ENCODE data around the gene C5orf22.

The C5orf22 gene

DNA sequence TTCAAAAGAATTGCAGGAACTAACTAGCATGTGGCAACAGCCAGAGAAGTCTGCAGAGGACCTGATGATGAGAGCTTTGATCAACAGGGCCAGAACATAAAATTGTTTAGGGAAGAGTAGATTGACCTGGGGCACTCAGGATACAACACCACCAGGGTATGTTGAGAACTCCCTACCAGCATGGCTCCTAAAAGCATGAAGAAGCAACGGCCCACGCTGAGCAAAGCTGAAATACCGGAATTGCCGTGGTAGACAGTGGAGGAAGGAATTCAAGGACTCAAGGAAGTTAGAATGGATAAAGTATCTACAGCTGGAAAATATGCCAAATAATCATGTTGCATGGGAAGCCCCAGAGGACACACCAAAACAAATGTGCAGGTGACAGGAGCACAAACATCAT is 31.8 kb upstream of the C5orf22 start:
- no peak for DNase-seq (ENCODE audit: low read depth, low spot score)
- Histone ChIP-seq H3K27ac (no peak overlapping the region), H3K9ac (ENCODE audit: insufficient read length) (no peak overlapping the region), H3K9me3 (ENCODE audit: low read depth, low read length) (no peaks in the 10 kb centered on the region), H3K36me3 (ENCODE audit: insufficient read depth, low read length) (peaks cover 95% of the 10 kb centered on the region), H3K4me3 (no peak overlapping the region)
- no peak for TF ChIP-seq POLR2AphosphoS5 (IDR thresholded peaks at IDR 0.05; ENCODE audit: borderline replicate concordance, low read depth, low read length)
- TF ChIP-seq FOXP2 (optimal IDR thresholded peaks at IDR 0.05; ENCODE audit: control extremely low read depth, extremely low read length, insufficient read depth) = no peak
- TF ChIP-seq EZH2 (IDR thresholded peaks at IDR 0.05) = no peak

DNA sequence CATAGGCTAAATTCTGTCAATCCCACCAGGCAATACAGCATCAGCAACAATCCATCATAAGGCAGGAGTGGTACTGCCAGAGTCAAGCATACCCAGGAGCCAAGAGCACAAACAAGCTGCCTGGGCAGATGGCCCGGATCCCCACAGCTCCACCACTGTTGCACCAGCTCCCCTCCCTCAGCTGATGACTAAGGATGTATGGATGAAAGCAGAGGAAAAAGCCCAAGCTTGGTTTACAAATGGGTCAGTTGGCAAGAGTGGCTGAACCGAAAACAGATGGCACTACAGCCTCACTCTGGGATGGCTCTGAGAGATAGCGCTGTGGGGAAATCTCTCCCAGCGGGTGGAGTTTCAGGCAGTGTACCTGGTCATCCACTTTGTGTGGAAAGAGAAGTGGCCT is 29.6 kb upstream of the C5orf22 start:
- DNase-seq (ENCODE audit: low read depth, low spot score) = no peak
- Histone ChIP-seq H3K4me3 (no peak overlapping the region), H3K9me3 (ENCODE audit: low read depth, low read length) (no peaks in the 10 kb centered on the region), H3K27ac (no peak overlapping the region), H3K36me3 (ENCODE audit: insufficient read depth, low read length) (peaks cover 81% of the 10 kb centered on the region), H3K9ac (ENCODE audit: insufficient read length) (no peak overlapping the region)
- no peak for TF ChIP-seq EZH2 (IDR thresholded peaks at IDR 0.05)
- no peak for TF ChIP-seq POLR2AphosphoS5 (IDR thresholded peaks at IDR 0.05; ENCODE audit: borderline replicate concordance, low read depth, low read length)
- TF ChIP-seq FOXP2 (optimal IDR thresholded peaks at IDR 0.05; ENCODE audit: control extremely low read depth, extremely low read length, insufficient read depth) = no peak

DNA sequence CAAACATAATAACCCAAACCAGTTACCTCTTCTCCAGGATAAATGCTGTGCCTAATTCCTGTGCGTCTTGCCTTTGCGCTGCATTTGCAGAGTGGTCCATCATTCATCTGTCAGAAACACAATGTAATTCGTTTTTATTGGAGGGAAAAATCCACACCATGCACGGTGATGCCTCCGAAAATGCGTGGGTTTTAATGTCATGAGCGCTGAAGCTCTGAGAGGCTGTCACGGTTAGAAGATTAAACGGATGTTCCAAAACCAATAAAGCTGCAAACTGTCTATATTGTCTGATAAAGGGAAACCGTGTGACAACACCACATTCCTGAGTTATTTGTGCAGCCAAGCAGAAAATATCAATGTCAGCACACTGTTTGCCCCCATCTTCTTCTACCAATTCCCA is 27.6 kb upstream of the C5orf22 start:
- DNase-seq (ENCODE audit: low read depth, low spot score) = no peak
- H3K4me3 ChIP-seq = peak overlapping the region; percentile 26; the same call in 1 of the 2 replicates
- TF ChIP-seq FOXP2 (optimal IDR thresholded peaks at IDR 0.05; ENCODE audit: control extremely low read depth, extremely low read length, insufficient read depth) = no peak
- TF ChIP-seq EZH2 (IDR thresholded peaks at IDR 0.05) = no peak
- no peak for TF ChIP-seq POLR2AphosphoS5 (IDR thresholded peaks at IDR 0.05; ENCODE audit: borderline replicate concordance, low read depth, low read length)
- H3K9me3 ChIP-seq (ENCODE audit: low read depth, low read length) = no peaks in the 10 kb centered on the region
- peak overlapping the region; percentile 56; the same call in 1 of the 2 replicates for H3K27ac ChIP-seq
- peaks cover 80% of the 10 kb centered on the region for H3K36me3 ChIP-seq (ENCODE audit: insufficient read depth, low read length)
- H3K9ac ChIP-seq (ENCODE audit: insufficient read length) = no peak overlapping the region

DNA sequence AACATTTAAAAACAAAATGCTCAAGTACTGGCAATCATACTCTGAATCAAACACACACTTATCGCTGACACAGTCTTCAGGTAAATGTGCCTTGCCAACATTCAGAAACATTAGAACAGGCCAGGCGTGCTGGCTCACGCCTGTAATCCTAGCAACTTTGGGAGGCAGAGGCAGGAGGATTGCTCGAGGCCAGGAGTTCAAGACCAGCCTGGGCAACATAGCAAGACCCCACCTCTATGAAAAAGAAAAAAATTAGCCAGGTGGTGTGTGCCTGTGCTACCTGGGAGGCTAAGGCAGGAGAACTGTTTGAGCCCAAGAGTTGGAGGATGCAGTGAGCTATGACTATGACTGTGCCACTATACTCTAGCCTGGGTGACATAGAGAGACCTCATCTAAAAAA is 20.8 kb upstream of the C5orf22 start:
- Histone ChIP-seq H3K4me3 (no peak overlapping the region), H3K36me3 (ENCODE audit: insufficient read depth, low read length) (peaks cover 79% of the 10 kb centered on the region), H3K9me3 (ENCODE audit: low read depth, low read length) (no peaks in the 10 kb centered on the region), H3K27ac (no peak overlapping the region), H3K9ac (ENCODE audit: insufficient read length) (no peak overlapping the region)
- DNase-seq (ENCODE audit: low read depth, low spot score) = no peak
- TF ChIP-seq POLR2AphosphoS5 (IDR thresholded peaks at IDR 0.05; ENCODE audit: borderline replicate concordance, low read depth, low read length) (no peak), FOXP2 (optimal IDR thresholded peaks at IDR 0.05; ENCODE audit: control extremely low read depth, extremely low read length, insufficient read depth) (no peak), EZH2 (IDR thresholded peaks at IDR 0.05) (no peak)

DNA sequence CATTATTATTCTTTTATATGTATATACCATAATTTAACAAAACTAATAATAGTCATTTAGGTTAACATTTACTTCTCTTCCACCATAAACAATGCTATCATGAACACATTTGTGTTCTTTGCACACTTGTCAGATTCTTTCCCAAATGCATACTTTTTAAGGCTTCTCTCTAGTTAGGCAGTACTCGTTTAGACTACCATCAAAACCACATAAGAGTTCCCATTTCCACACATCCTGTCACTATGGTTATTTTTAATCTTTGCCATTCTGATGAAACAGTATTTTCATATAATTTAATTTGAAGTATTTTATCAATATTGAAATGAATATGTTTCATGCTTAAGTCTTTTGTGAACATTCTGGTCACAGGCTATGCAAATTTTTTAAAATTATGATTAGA is 15.3 kb upstream of the C5orf22 start:
- no peak for TF ChIP-seq EZH2 (IDR thresholded peaks at IDR 0.05)
- no peak for TF ChIP-seq POLR2AphosphoS5 (IDR thresholded peaks at IDR 0.05; ENCODE audit: borderline replicate concordance, low read depth, low read length)
- TF ChIP-seq FOXP2 (optimal IDR thresholded peaks at IDR 0.05; ENCODE audit: control extremely low read depth, extremely low read length, insufficient read depth) = no peak
- DNase-seq (ENCODE audit: low read depth, low spot score) = no peak
- Histone ChIP-seq H3K9ac (ENCODE audit: insufficient read length) (no peak overlapping the region), H3K27ac (no peak overlapping the region), H3K4me3 (no peak overlapping the region), H3K36me3 (ENCODE audit: insufficient read depth, low read length) (peaks cover 71% of the 10 kb centered on the region), H3K9me3 (ENCODE audit: low read depth, low read length) (no peaks in the 10 kb centered on the region)

DNA sequence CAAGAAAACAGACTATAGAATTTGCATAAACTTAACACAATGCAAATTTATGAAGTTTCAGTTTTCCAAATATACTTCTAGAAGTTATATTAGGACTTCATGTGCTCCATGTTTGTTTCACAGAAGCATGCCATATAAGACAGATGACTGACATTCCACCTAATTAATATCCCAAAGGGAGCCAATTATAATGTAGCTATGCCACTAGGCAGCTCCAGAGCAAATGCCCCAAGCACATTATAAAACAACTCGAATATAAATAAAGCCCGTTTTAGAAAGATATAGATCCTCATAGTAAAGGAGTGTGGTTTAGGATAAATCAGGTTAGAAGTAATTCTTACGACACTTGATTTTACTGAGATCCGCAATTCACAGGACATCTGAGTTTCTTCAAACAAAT is 9.1 kb upstream of the C5orf22 start:
- no peak for DNase-seq (ENCODE audit: low read depth, low spot score)
- Histone ChIP-seq H3K9me3 (ENCODE audit: low read depth, low read length) (no peaks in the 10 kb centered on the region), H3K9ac (ENCODE audit: insufficient read length) (no peak overlapping the region), H3K27ac (no peak overlapping the region), H3K4me3 (no peak overlapping the region), H3K36me3 (ENCODE audit: insufficient read depth, low read length) (peaks cover 82% of the 10 kb centered on the region)
- no peak for TF ChIP-seq FOXP2 (optimal IDR thresholded peaks at IDR 0.05; ENCODE audit: control extremely low read depth, extremely low read length, insufficient read depth)
- TF ChIP-seq POLR2AphosphoS5 (IDR thresholded peaks at IDR 0.05; ENCODE audit: borderline replicate concordance, low read depth, low read length) = no peak
- TF ChIP-seq EZH2 (IDR thresholded peaks at IDR 0.05) = no peak

DNA sequence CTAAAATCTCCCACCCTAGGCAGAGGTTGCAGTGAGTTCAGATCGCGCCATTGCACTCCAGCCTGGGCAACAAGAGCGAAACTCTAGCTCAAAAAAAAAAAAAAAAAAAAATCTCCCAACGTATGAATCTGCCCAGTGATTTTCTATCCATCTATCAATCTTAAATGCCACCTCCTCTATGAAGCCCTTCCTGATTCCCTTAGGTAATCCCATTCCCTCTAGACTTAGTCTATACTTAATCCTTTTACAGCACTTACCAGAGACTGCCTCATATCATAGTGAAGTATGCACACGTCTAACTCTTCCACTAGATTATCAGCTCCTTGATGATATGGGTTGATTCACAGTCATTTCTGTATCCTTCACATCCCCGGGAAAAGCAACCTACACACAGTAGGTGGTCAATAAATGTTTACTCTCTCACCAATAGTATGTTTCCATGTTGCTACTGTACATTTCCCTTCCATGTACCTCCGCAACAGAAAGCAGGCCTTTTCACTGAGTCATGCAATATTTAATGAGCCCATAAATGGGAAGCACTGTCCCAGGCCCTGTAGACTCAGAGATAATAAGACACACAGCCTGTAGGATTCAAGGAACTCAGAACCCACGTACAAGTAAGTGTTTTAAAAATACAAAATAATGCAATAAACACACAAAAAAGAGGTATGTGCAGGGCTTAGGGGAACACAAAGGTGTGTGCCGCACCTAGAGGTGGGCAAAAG is 1.4 kb upstream of the C5orf22 start:
- DNase-seq (ENCODE audit: low read depth, low spot score) = no peak
- Histone ChIP-seq H3K9me3 (ENCODE audit: low read depth, low read length) (no peaks in the 10 kb centered on the region), H3K4me3 (peak overlapping the region; percentile 94), H3K27ac (no peak overlapping the region), H3K36me3 (ENCODE audit: insufficient read depth, low read length) (peaks cover 69% of the 10 kb centered on the region), H3K9ac (ENCODE audit: insufficient read length) (peak overlapping the region; percentile 88)
- TF ChIP-seq FOXP2 (optimal IDR thresholded peaks at IDR 0.05; ENCODE audit: control extremely low read depth, extremely low read length, insufficient read depth) = no peak
- no peak for TF ChIP-seq POLR2AphosphoS5 (IDR thresholded peaks at IDR 0.05; ENCODE audit: borderline replicate concordance, low read depth, low read length)
- TF ChIP-seq EZH2 (IDR thresholded peaks at IDR 0.05) = no peak

DNA sequence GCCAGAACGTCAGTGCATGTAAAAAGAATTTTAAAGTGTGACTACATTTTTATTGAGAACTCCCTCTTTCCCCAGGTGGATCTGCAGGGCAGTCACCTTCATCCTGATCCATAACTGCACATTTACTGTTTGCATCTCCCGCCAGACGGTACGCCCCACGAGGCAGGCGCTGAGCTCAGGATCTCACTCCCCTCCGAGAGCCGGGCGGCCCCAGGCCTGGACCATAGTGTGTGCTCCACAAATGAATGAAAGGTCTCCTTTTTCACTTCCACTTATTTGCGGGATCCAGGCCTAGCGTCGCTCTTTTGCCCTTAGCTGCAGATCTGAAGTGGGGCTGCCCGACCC is 586 bp upstream of the C5orf22 start:
- H3K9me3 ChIP-seq (ENCODE audit: low read depth, low read length) = no peaks in the 10 kb centered on the region
- H3K27ac ChIP-seq = no peak overlapping the region
- peak overlapping the region; percentile 94 for H3K4me3 ChIP-seq
- DNase-seq (ENCODE audit: low read depth, low spot score) = no peak
- peak overlapping the region; percentile 88 for H3K9ac ChIP-seq (ENCODE audit: insufficient read length)
- H3K36me3 ChIP-seq (ENCODE audit: insufficient read depth, low read length) = peaks cover 65% of the 10 kb centered on the region
- no peak for TF ChIP-seq POLR2AphosphoS5 (IDR thresholded peaks at IDR 0.05; ENCODE audit: borderline replicate concordance, low read depth, low read length)
- no peak for TF ChIP-seq EZH2 (IDR thresholded peaks at IDR 0.05)
- TF ChIP-seq FOXP2 (optimal IDR thresholded peaks at IDR 0.05; ENCODE audit: control extremely low read depth, extremely low read length, insufficient read depth) = no peak

All from SK-N-MC (cell line).